H9 (cell line): ENCODE data around the gene DISP3. TPM values are rescaled to one million over a fixed set of nuclear protein-coding genes. Genes with fewer than 3 reads are reported as not detected.

Experiments used
- DNase-seq: peaks from one replicate; pipeline ENCODE4 v3.0.0-alpha.2; 2017
- H2AFZ ChIP-seq: one replicate; pipeline ENCODE4 v1.6.1; 2013; ENCODE audit warnings: mild to moderate bottlenecking, low read length, control low read depth, moderate library complexity
- H2AK5ac ChIP-seq: 2 replicates; pipeline ENCODE4 v1.6.1; 2013; ENCODE audit warnings: low read length, control low read depth, mixed read lengths; ENCODE audit not compliant: insufficient read length
- H2BK120ac ChIP-seq: one replicate; pipeline ENCODE4 v1.6.1; 2013; ENCODE audit warnings: low read depth, mild to moderate bottlenecking, low read length, control low read depth, inconsistent platforms; ENCODE audit not compliant: poor library complexity, severe bottlenecking
- H2BK12ac ChIP-seq: 2 replicates; pipeline ENCODE4 v1.6.1; 2013; ENCODE audit warnings: low read length, control low read depth, mixed read lengths, low read depth; ENCODE audit not compliant: insufficient read length
- H2BK15ac ChIP-seq: 2 replicates; pipeline ENCODE4 v1.6.1; 2013; ENCODE audit warnings: low read depth, low read length, control low read depth
- H2BK20ac ChIP-seq: one replicate; pipeline ENCODE4 v1.6.1; 2013; ENCODE audit warnings: low read depth, mild to moderate bottlenecking, low read length, control low read depth, inconsistent platforms; ENCODE audit not compliant: poor library complexity, severe bottlenecking
- H2BK5ac ChIP-seq: 2 replicates; pipeline ENCODE4 v1.6.1; 2013; ENCODE audit warnings: low read length, control low read depth, mixed read lengths; ENCODE audit not compliant: insufficient read length
- H3K14ac ChIP-seq: 2 replicates; pipeline ENCODE4 v1.6.1; 2013; ENCODE audit warnings: low read length, control low read depth; ENCODE audit not compliant: insufficient read depth
- H3K18ac ChIP-seq: 2 replicates; pipeline ENCODE4 v1.6.1; 2013; ENCODE audit warnings: low read depth, mild to moderate bottlenecking, mixed read lengths, low read length, control low read depth; ENCODE audit not compliant: insufficient read length
- H3K23ac ChIP-seq: 2 replicates; pipeline ENCODE4 v1.6.1; 2013; ENCODE audit warnings: low read length, control low read depth, mixed read lengths, low read depth; ENCODE audit not compliant: insufficient read length
- H3K23me2 ChIP-seq: 2 replicates; pipeline ENCODE4 v1.6.1; 2013; ENCODE audit warnings: low read depth, mild to moderate bottlenecking, mixed read lengths, low read length, control low read depth; ENCODE audit not compliant: insufficient read length, poor library complexity, severe bottlenecking
- H3K27ac ChIP-seq: 2 replicates; pipeline ENCODE4 v1.5.1; 2013; ENCODE audit warnings: low read length, control low read depth, mixed read lengths, low read depth; ENCODE audit not compliant: insufficient read length
- H3K27me3 ChIP-seq: 2 replicates; pipeline ENCODE4 v1.6.1; 2013; ENCODE audit warnings: low read length, control low read depth, inconsistent platforms; ENCODE audit not compliant: insufficient read depth
- H3K4ac ChIP-seq: 2 replicates; pipeline ENCODE4 v1.6.1; 2013; ENCODE audit warnings: low read depth, mild to moderate bottlenecking, control low read depth, inconsistent platforms, low read length, moderate library complexity
- H3K4me1 ChIP-seq: 2 replicates; pipeline ENCODE4 v1.6.1; 2013; ENCODE audit warnings: low read length, control low read depth, inconsistent platforms; ENCODE audit not compliant: insufficient read depth
- H3K4me2 ChIP-seq: 2 replicates; pipeline ENCODE4 v1.6.1; 2013; ENCODE audit warnings: low read length, control low read depth, mixed read lengths; ENCODE audit not compliant: insufficient read length, insufficient read depth
- H3K56ac ChIP-seq: 2 replicates; pipeline ENCODE4 v1.6.1; 2013; ENCODE audit warnings: low read depth, mild to moderate bottlenecking, mixed read lengths, low read length, control low read depth; ENCODE audit not compliant: insufficient read length
- H3K79me1 ChIP-seq: 2 replicates; pipeline ENCODE4 v1.6.1; 2013; ENCODE audit warnings: low read depth, mild to moderate bottlenecking, moderate library complexity, low read length, control low read depth, inconsistent platforms; ENCODE audit not compliant: insufficient read depth, poor library complexity, severe bottlenecking
- H3K79me2 ChIP-seq: 2 replicates; pipeline ENCODE4 v1.6.1; 2013; ENCODE audit warnings: low read length, control low read depth, inconsistent platforms; ENCODE audit not compliant: insufficient read depth
- H3K9ac ChIP-seq: 2 replicates; pipeline ENCODE4 v1.6.1; 2013; ENCODE audit warnings: low read length, control low read depth, mixed read lengths; ENCODE audit not compliant: insufficient read length; ENCODE audit errors: extremely low read depth
- H3K9me3 ChIP-seq: one replicate; pipeline ENCODE4 v1.6.1; 2013; ENCODE audit warnings: low read depth, low read length, inconsistent platforms; ENCODE audit not compliant: control insufficient read depth
- H3T11ph ChIP-seq: one replicate; pipeline ENCODE4 v1.6.1; 2013; ENCODE audit warnings: mild to moderate bottlenecking, low read length, control low read depth, inconsistent platforms
- H4K20me1 ChIP-seq: one replicate; pipeline ENCODE4 v1.6.1; 2013; ENCODE audit not compliant: control insufficient read depth, insufficient read length, insufficient read depth
- H4K5ac ChIP-seq: 2 replicates; pipeline ENCODE4 v1.6.1; 2013; ENCODE audit warnings: low read depth, mild to moderate bottlenecking, mixed read lengths, low read length, control low read depth; ENCODE audit not compliant: insufficient read length
- H4K8ac ChIP-seq: replicated peaks from 2 replicates; pipeline ENCODE4 v1.6.1; 2013; ENCODE audit warnings: low read length, control low read depth, mixed read lengths, low read depth; ENCODE audit not compliant: insufficient read length
- H4K91ac ChIP-seq: 2 replicates; pipeline ENCODE4 v1.6.1; 2013; ENCODE audit warnings: low read depth, mild to moderate bottlenecking, moderate library complexity, mixed read lengths, low read length, control low read depth; ENCODE audit not compliant: insufficient read length
- H3K27ac Mint-ChIP-seq, 3 experiments: 2 replicates in 2 of 3; 3 replicates in 1 of 3; pipeline ENCODE4 v1.8.0; 2020 to 2021; ENCODE audit warnings: mixed read lengths in 3 of 3, mild to moderate bottlenecking in 1 of 3, moderate library complexity in 1 of 3
- H3K27me3 Mint-ChIP-seq: 2 replicates; pipeline ENCODE4 v1.8.0; 2021; ENCODE audit warnings: low read depth, mild to moderate bottlenecking, moderate library complexity, mixed read lengths
- H3K36me3 Mint-ChIP-seq, 3 experiments: 2 replicates in 2 of 3; 3 replicates in 1 of 3; pipeline ENCODE4 v1.8.0; 2020 to 2021; ENCODE audit warnings: low read depth in 3 of 3, mixed read lengths in 3 of 3; ENCODE audit not compliant: insufficient read depth in 1 of 3
- H3K4me1 Mint-ChIP-seq, 2 experiments: 2 replicates each; pipeline ENCODE4 v1.8.0; 2020; ENCODE audit warnings: mixed read lengths in 2 of 2
- H3K4me3 Mint-ChIP-seq, 2 experiments: 2 replicates in 1 of 2; 3 replicates in 1 of 2; pipeline ENCODE4 v1.8.0; 2020 to 2021; ENCODE audit warnings: mild to moderate bottlenecking in 2 of 2, mixed read lengths in 2 of 2, moderate library complexity in 1 of 2
- H3K9me3 Mint-ChIP-seq, 2 experiments: 2 replicates in 1 of 2; 3 replicates in 1 of 2; pipeline ENCODE4 v1.8.0; 2020; ENCODE audit warnings: mild to moderate bottlenecking in 2 of 2, mixed read lengths in 2 of 2, moderate library complexity in 1 of 2
- WGBS: extraction: QIAGEN DNeasy Blood & Tissue Kit; methylation state at CpG from one replicate; pipeline ENCODE4 v1.1.7; 2013; ENCODE audit warnings: missing lambda C conversion rate, low lambda C conversion rate, mixed read lengths; ENCODE audit not compliant: insufficient read length; ENCODE audit errors: extremely low coverage; 5-methylcytosine and 5-hydroxymethylcytosine counted together
- total RNA-seq: library from RNA; stranded (reverse); gene quantifications from 2 replicates; pipeline ENCODE4 v1.2.1, GENCODE V29; 2021
- TF ChIP-seq, protein P1 (sequence below): fragments of 200-600 bp; sonication (generic); conservative IDR thresholded peaks from 3 replicates; pipeline ENCODE4 v1.8.0; 2021; ENCODE audit warnings: antibody characterized with exemption, mild to moderate bottlenecking

DISP3 gene
- total RNA-seq, 1 experiment from 2014 or later = 3.5 TPM

DNA sequence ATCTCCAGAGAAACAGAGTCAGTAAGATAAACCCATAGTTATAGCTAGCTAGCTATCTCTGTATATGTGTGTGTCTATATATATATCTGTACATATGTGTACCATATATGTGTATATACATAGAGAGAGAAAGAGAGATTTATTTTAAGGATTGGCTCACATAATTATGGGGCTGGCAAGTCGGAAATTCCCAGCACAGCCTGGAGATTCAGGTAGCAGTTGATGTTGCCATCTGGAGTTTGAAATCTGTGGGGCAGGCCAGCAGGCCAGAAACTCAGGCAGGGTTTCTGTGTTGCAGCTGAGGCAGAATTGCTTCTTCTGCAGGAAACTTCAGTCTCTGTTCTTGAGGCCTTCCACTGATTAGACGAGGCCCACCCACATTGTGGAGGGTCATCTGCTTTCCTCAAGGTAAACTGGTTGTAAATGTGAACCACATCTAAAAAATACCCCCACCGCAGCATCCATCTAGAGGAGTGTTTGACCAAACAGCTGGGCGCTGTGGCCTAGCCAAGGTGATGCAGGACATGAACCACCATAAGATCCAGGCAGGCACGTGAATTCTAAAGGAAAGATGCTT lies 94.2 kb downstream of the DISP3 start:
- Histone ChIP-seq H2BK20ac (no peak overlapping the region), H3K23ac (no peak overlapping the region), H3K27me3 (no peaks in the 10 kb centered on the region), H3K9me3 (no peaks in the 10 kb centered on the region), H3K4me1 (no peaks in the 10 kb centered on the region), H4K20me1 (no peaks in the 10 kb centered on the region), H2BK120ac (no peak overlapping the region), H3K27ac (no peak overlapping the region), H3K4ac (no peak overlapping the region), H3K18ac (no peak overlapping the region), H3K14ac (no peak overlapping the region; the same call in 1 of the 2 replicates), H4K8ac (no peak overlapping the region), H2AFZ (no peak overlapping the region), H3K79me2 (no peaks in the 10 kb centered on the region), H3T11ph (no peak overlapping the region), H3K4me2 (no peak overlapping the region), H3K79me1 (no peaks in the 10 kb centered on the region), H2BK5ac (no peak overlapping the region), H3K9ac (no peak overlapping the region), H2BK12ac (no peak overlapping the region), H2AK5ac (no peak overlapping the region), H4K5ac (no peak overlapping the region), H3K56ac (no peak overlapping the region), H4K91ac (no peak overlapping the region), H2BK15ac (no peak overlapping the region), H3K23me2 (peaks cover 3% of the 10 kb centered on the region)
- no peak for DNase-seq
- TF ChIP-seq, protein P1, sequence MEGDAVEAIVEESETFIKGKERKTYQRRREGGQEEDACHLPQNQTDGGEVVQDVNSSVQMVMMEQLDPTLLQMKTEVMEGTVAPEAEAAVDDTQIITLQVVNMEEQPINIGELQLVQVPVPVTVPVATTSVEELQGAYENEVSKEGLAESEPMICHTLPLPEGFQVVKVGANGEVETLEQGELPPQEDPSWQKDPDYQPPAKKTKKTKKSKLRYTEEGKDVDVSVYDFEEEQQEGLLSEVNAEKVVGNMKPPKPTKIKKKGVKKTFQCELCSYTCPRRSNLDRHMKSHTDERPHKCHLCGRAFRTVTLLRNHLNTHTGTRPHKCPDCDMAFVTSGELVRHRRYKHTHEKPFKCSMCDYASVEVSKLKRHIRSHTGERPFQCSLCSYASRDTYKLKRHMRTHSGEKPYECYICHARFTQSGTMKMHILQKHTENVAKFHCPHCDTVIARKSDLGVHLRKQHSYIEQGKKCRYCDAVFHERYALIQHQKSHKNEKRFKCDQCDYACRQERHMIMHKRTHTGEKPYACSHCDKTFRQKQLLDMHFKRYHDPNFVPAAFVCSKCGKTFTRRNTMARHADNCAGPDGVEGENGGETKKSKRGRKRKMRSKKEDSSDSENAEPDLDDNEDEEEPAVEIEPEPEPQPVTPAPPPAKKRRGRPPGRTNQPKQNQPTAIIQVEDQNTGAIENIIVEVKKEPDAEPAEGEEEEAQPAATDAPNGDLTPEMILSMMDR = no peak
- Mint-ChIP-seq H3K4me1 (peaks cover 6 to 11% of the 10 kb centered on the region in 2 experiments), H3K36me3 (no peaks in the 10 kb centered on the region), H3K27ac (no peak overlapping the region), H3K4me3 (no peak overlapping the region; a peak in 1 of 5 replicates), H3K9me3 (no peaks in the 10 kb centered on the region; a peak in 1 of 5 replicates), H3K27me3 (peaks cover 1% of the 10 kb centered on the region)
- no CpG with 5 or more reads among the region's 5 CpGs for WGBS
